WTC11 (cell line): Measurements from ENCODE around the gene FRMD8. TPM values are rescaled to one million over a fixed set of nuclear protein-coding genes. Genes with fewer than 3 reads are reported as not detected.

Source experiments
- ATAC-seq: fragments of 200-7000 bp; cut with Tn5 transposase; 2 replicates; pipeline ENCODE4 v1.10.0; 2021; ENCODE audit warnings: mild to moderate bottlenecking, moderate library complexity
- CTCF ChIA-PET: fragments of 300-600 bp; sonication (Branson Sonifier 250); formaldehyde crosslinking; loops from one replicate; lab custom pipeline; 2021; ENCODE audit warnings: antibody characterized with exemption; lab: Charles Lee
- POLR2A ChIA-PET: fragments of 350-600 bp; sonication (Branson Sonifier 250); formaldehyde crosslinking; loops from one replicate; lab custom pipeline; 2021; ENCODE audit warnings: antibody characterized with exemption; lab: Charles Lee
- DNase-seq: peaks from one replicate; pipeline ENCODE4 v3.0.0; 2021; ENCODE audit warnings: low spot score
- H3K27ac Mint-ChIP-seq: 2 replicates; pipeline ENCODE4 v1.8.0; 2021; ENCODE audit warnings: mixed read lengths
- H3K27me3 Mint-ChIP-seq: 2 replicates; pipeline ENCODE4 v1.8.0; 2021; ENCODE audit warnings: low read depth, mild to moderate bottlenecking, moderate library complexity, mixed read lengths
- H3K36me3 Mint-ChIP-seq: 2 replicates; pipeline ENCODE4 v1.8.0; 2021; ENCODE audit warnings: mixed read lengths
- H3K4me1 Mint-ChIP-seq: 2 replicates; pipeline ENCODE4 v1.8.0; 2022; ENCODE audit warnings: mixed read lengths
- H3K4me3 Mint-ChIP-seq: 2 replicates; pipeline ENCODE4 v1.8.0; 2021; ENCODE audit warnings: mild to moderate bottlenecking, moderate library complexity, mixed read lengths
- H3K9me3 Mint-ChIP-seq: 2 replicates; pipeline ENCODE4 v1.8.0; 2021; ENCODE audit warnings: mixed read lengths
- AFF4 ChIP-seq: sonication (generic); formaldehyde crosslinking; IDR thresholded peaks from 2 replicates; pipeline ENCODE4 v1.8.1; 2023; ENCODE audit warnings: mild to moderate bottlenecking, missing genetic modification reagents, borderline replicate concordance
- ATF3 ChIP-seq: sonication (generic); formaldehyde crosslinking; conservative IDR thresholded peaks from 2 replicates; pipeline ENCODE4 v1.8.1; 2022; ENCODE audit warnings: mild to moderate bottlenecking, missing genetic modification reagents
- CDX4 ChIP-seq: fragments of 250-450 bp; sonication (Bioruptor Pico); IDR thresholded peaks from 2 replicates; pipeline ENCODE4 v1.9.0; 2021; ENCODE audit warnings: moderate library complexity, mild to moderate bottlenecking, inconsistent platforms, borderline replicate concordance
- E2F1 ChIP-seq: sonication (generic); formaldehyde crosslinking; IDR thresholded peaks from 2 replicates; pipeline ENCODE4 v1.8.0; 2022; ENCODE audit warnings: mild to moderate bottlenecking, missing genetic modification reagents
- E2F4 ChIP-seq: sonication (generic); formaldehyde crosslinking; IDR thresholded peaks from 2 replicates; pipeline ENCODE4 v1.8.1; 2022; ENCODE audit warnings: low read depth, mild to moderate bottlenecking, moderate library complexity, missing genetic modification reagents, borderline replicate concordance
- JUN ChIP-seq: sonication (generic); formaldehyde crosslinking; IDR thresholded peaks from 2 replicates; pipeline ENCODE4 v1.8.0; 2023; ENCODE audit warnings: mild to moderate bottlenecking, missing genetic modification reagents
- NFYB ChIP-seq: sonication (generic); formaldehyde crosslinking; conservative IDR thresholded peaks from 2 replicates; pipeline ENCODE4 v1.8.0; 2022; ENCODE audit warnings: low read depth, missing genetic modification reagents
- NR3C1 ChIP-seq: sonication (generic); formaldehyde crosslinking; conservative IDR thresholded peaks from 2 replicates; pipeline ENCODE4 v1.8.1; 2023; ENCODE audit warnings: low read depth, mild to moderate bottlenecking, missing genetic modification reagents
- OVOL2 ChIP-seq: fragments of 250-450 bp; sonication (Bioruptor Pico); IDR thresholded peaks from 2 replicates; pipeline ENCODE4 v1.9.0; 2021; ENCODE audit warnings: mild to moderate bottlenecking, borderline replicate concordance
- PRRX2 ChIP-seq: fragments of 250-450 bp; sonication (Bioruptor Pico); IDR thresholded peaks from 2 replicates; pipeline ENCODE4 v1.8.0; 2021; ENCODE audit warnings: mild to moderate bottlenecking
- SOX15 ChIP-seq: fragments of 250-450 bp; sonication (Bioruptor Pico); IDR thresholded peaks from 2 replicates; pipeline ENCODE4 v1.9.0; 2021; ENCODE audit warnings: mild to moderate bottlenecking
- SP1 ChIP-seq: sonication (generic); formaldehyde crosslinking; conservative IDR thresholded peaks from 2 replicates; pipeline ENCODE4 v1.8.1; 2022; ENCODE audit warnings: missing genetic modification reagents
- TEAD4 ChIP-seq: sonication (generic); formaldehyde crosslinking; IDR thresholded peaks from 2 replicates; pipeline ENCODE4 v1.8.0; 2022; ENCODE audit warnings: mild to moderate bottlenecking, missing genetic modification reagents
- ZMAT4 ChIP-seq: fragments of 250-450 bp; sonication (Bioruptor Pico); IDR thresholded peaks from 2 replicates; pipeline ENCODE4 v1.9.0; 2021; ENCODE audit warnings: mild to moderate bottlenecking
- ZNF232 ChIP-seq: sonication (generic); formaldehyde crosslinking; IDR thresholded peaks from 2 replicates; pipeline ENCODE4 v1.8.0; 2022; ENCODE audit warnings: mild to moderate bottlenecking, missing genetic modification reagents
- ZNF423 ChIP-seq: fragments of 250-450 bp; sonication (Bioruptor Pico); IDR thresholded peaks from 2 replicates; pipeline ENCODE4 v2.1.2; 2022; ENCODE audit warnings: mild to moderate bottlenecking, moderate library complexity
- total RNA-seq: library from RNA; stranded (reverse); gene quantifications from 3 replicates; pipeline ENCODE4 v1.2.3, GENCODE V29; 2021
- TF ChIP-seq, protein P1 (sequence below): sonication (generic); formaldehyde crosslinking; IDR thresholded peaks from 2 replicates; pipeline ENCODE4 v1.8.1; 2022; ENCODE audit warnings: low read depth, missing genetic modification reagents, borderline replicate concordance
- TF ChIP-seq, protein P2 (sequence below): fragments of 250-450 bp; sonication (Bioruptor Pico); conservative IDR thresholded peaks from 2 replicates; pipeline ENCODE4 v1.9.0; 2021; ENCODE audit warnings: mild to moderate bottlenecking
- TF ChIP-seq, protein P3 (sequence below): sonication (generic); formaldehyde crosslinking; IDR thresholded peaks from 2 replicates; pipeline ENCODE4 v1.8.1; 2023; ENCODE audit warnings: mild to moderate bottlenecking, missing genetic modification reagents, moderate library complexity

Gene FRMD8
- total RNA-seq, 1 experiment from 2014 or later: 23.7 TPM

DNA sequence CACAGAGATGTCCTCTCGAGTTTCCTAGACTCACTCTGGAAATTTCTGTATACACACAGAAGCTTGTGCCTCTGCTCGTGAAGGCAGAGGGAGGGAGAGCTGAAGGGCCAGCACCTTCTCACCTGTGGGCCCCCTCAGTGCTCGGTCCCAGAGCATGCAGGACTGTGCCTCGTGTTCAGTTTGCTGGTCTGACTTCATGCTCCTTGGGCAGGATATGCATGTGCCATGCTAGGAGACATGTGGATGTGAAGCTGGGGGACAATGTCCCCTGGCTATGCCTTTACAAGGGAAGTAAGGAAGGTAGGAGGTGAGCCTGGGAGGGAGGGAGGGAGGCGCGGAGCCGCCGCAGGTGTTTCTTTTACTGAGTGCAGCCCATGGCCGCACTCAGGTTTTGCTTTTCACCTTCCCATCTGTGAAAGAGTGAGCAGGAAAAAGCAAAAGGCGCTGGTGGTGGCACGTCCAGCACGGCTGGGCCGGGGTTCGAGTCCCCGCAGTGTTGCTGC, 58.7 kb downstream of the FRMD8 start (continued):
- TF ChIP-seq, protein P1, sequence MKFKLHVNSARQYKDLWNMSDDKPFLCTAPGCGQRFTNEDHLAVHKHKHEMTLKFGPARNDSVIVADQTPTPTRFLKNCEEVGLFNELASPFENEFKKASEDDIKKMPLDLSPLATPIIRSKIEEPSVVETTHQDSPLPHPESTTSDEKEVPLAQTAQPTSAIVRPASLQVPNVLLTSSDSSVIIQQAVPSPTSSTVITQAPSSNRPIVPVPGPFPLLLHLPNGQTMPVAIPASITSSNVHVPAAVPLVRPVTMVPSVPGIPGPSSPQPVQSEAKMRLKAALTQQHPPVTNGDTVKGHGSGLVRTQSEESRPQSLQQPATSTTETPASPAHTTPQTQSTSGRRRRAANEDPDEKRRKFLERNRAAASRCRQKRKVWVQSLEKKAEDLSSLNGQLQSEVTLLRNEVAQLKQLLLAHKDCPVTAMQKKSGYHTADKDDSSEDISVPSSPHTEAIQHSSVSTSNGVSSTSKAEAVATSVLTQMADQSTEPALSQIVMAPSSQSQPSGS (CRISPR knock-in tag): no peak
- TF ChIP-seq, protein P2, sequence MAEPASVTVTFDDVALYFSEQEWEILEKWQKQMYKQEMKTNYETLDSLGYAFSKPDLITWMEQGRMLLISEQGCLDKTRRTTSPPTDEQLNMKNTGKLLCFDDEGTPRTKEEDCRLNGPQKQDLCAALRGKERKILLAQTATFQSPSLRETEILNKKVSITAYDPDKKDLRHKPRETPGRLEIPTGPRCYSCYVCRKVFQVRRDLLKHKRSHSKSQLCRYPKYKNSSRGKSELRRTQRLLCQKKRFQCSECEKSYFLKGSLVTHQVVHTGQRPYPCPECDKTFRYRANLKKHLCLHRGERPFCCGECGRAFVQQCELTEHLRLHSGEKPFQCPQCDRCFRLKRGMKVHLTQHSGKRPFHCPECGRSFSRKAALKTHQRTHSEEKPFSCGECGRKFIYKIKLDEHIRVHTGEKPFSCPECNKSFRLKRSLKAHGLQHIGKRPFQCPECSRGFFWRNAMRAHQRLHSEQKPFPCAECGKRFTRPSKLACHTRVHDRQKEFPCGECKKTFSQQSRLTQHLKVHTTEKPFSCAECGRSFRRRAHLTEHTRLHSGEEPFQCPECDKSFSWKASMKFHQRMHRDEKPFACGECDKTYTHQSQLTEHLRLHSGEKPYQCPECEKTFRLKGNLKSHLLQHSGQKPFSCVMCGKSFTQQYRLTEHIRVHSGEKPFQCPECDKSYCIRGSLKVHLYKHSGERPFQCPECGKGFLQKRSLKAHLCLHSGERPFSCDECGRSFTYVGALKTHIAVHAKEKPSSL: no peak

DNA sequence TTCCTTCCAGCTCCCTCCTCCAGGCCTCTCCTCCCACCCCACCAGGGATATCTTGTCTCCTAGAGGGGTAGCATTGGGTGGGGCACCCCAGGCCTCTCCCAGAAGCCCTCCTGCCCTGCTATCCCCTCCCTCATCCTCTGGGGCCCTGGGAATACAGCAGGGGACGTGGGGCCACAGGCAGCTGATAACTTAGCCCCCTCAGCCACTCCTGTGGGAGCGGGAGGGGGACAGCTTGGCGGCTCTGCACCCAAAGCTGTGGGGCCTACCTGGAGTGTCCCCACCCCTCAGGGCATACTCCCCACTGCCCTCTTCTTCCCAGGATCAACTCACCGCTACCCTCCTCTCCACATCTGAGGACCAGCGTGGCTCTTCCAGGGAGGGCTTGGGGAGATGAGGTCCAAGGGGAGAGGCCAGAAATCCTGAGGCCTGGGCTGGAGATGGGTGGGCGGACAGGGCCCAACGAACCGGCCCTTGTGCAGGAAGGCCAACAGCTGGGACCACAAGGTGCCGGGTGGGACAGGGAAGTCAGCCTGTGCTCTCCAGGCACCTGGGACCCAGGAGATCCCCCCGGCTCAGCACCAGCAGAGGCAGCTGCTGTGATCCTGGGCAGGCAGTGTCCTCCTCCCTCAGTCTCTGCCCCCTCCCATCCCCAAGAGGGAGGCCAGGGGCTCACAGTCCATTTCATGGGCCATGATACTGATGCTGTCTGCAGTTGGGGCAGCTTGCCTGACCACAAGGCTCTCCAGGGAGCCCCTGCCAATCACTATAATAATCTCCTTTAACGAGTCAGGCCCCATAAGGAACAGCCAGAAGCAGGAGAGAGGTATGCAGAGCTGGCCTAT, 59.4 kb downstream of the FRMD8 start:
- DNase-seq (no peak), ATAC-seq (no peak)
- H3K27ac Mint-ChIP-seq: no peak overlapping the region
- peaks cover 3% of the 10 kb centered on the region for H3K9me3 Mint-ChIP-seq
- ChIA-PET POLR2A (interaction anchor here (0.8 to 0.9 kb wide), 2 partner anchors 54 kb away, joined by 3 read pairs; no protein-coding TSS in a partner anchor), CTCF (interaction anchor here (0.8 to 2.5 kb wide), 6 partner anchors 8 to 33 kb away, joined by 3 to 7 read pairs (median 4); no protein-coding TSS in a partner anchor)
- no peak overlapping the region for H3K4me3 Mint-ChIP-seq
- H3K27me3 Mint-ChIP-seq: peaks cover 5% of the 10 kb centered on the region
- peaks cover 8% of the 10 kb centered on the region; the same call in 1 of the 2 replicates for H3K36me3 Mint-ChIP-seq
- peaks cover 12% of the 10 kb centered on the region for H3K4me1 Mint-ChIP-seq
- TF ChIP-seq ATF3 (CRISPR knock-in tag): no peak
- TF ChIP-seq SP1: no peak
- TF ChIP-seq, protein P3, sequence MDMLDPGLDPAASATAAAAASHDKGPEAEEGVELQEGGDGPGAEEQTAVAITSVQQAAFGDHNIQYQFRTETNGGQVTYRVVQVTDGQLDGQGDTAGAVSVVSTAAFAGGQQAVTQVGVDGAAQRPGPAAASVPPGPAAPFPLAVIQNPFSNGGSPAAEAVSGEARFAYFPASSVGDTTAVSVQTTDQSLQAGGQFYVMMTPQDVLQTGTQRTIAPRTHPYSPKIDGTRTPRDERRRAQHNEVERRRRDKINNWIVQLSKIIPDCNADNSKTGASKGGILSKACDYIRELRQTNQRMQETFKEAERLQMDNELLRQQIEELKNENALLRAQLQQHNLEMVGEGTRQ (CRISPR knock-in tag): no peak
- TF ChIP-seq SOX15 (CRISPR knock-in tag): no peak
- no peak for TF ChIP-seq ZNF423
- no peak for TF ChIP-seq E2F1
- no peak for TF ChIP-seq PRRX2 (CRISPR knock-in tag)
- no peak for TF ChIP-seq TEAD4 (CRISPR knock-in tag)
- no peak for TF ChIP-seq E2F4 (CRISPR knock-in tag)
- no peak for TF ChIP-seq ZMAT4 (CRISPR knock-in tag)
- TF ChIP-seq CDX4: no peak
- TF ChIP-seq, protein P2: no peak
- no peak for TF ChIP-seq NR3C1 (CRISPR knock-in tag)
- no peak for TF ChIP-seq AFF4 (CRISPR knock-in tag)
- no peak for TF ChIP-seq OVOL2 (CRISPR knock-in tag)
- no peak for TF ChIP-seq NFYB (CRISPR knock-in tag)
- TF ChIP-seq JUN (CRISPR knock-in tag): no peak
- no peak for TF ChIP-seq ZNF232 (CRISPR knock-in tag)
